Middle frontal gyrus (tissue), 1 donor: ENCODE measurements around the gene CTRL.
"Not testable (repeated sequence)": the region's sequence is repeated elsewhere in the genome, so short reads cannot be mapped to it uniquely, and the experiment has no call there.

ENCODE experiments used
- DNase-seq: peaks from one replicate; pipeline ENCODE4 v3.0.0-alpha.2; 2015; ENCODE audit warnings: low spot score; ENCODE audit errors: extremely low spot score

Gene CTRL

DNA sequence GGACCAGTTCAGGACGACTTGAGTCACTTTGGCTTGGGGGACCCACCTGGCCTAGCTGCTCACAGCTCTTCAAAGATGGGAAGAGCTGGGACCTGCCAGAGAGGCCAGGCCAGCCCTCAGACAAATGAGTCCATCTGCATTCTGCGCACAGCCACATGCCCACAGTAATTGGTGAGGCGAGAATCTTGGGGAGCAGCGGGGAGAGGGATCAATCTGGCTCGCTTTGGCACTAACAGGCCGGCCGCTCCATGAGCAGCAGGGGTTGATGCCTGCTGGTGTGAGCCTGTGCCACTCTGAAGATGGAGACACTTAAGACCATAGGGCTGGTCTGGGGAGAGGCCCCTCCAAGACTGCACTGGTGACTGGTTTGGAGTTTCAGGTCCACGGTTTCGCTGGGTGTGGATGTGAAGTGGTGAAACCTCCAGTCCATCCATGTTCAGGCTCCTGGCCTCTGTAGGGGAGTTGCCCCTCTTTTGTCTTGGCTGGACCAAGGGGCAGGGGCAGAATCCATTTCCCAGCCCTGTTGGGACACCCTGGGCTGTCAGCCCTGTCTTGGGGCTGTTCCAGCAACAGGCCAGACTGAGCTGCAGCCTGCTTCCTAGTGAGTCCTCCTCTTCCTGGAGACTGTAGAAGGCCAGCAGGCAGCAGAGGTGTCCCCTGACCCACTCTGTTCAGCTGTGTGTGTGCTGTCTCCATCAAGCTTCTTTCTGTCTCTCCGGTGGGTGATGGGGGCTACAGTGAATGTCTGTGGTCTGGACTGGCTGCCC is 7.3 kb downstream of the CTRL start:
- no peak for DNase-seq

DNA sequence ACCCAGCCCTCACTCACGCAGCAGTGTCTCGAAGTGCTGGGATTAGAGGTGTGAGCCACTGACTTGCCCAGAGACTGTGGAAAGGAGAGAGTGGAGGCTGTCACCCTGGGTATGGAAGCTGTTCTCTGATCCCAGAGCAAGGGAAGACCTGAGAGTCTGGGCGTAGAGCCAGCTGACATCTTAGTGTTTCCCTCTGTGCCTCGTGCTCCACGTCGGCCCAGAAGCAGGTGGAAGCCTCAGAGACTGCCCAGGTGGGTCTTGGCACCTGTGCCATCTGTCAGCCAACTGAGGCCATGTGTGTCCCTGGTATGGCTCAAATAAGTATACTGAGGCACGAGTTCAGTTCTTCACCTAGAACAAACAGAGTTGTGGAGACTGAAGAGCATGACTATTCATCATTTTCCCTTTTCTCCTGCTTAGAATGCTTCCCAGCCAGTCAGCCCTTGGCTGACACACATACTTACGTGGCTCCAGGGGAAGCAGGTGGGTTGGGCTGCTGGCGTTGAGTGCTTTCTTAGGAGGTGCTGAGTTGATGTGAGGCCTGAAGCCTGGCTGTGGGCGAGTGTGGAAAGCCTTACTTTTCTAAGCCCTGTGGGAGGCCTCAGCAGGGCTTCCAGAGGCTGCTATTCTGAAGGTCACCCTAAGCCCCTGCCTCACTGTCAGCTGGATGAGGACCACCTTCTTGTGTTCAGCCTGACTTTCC is 8.1 kb downstream of the CTRL start:
- no peak for DNase-seq

DNA sequence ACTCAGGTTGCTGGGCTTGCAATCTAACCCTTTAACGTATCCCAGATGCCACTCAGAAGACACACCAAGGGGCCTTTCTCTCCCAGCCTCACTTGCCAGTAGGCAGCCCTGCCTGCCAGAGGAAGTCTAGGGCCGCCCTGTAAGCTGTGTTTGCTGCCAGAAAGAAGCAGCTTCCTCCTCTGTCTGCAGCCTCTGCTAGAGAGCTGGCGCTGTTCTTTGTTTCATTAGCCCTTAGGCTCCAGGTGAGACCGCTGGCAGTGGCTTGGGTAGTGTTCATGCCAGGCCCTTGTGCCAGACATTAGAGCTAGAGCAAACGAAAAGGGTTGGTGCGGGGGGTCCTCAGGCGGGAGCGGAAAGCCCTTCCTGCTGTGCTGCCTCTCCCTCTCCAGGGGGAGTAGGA is 8.9 kb downstream of the CTRL start:
- no peak for DNase-seq

DNA sequence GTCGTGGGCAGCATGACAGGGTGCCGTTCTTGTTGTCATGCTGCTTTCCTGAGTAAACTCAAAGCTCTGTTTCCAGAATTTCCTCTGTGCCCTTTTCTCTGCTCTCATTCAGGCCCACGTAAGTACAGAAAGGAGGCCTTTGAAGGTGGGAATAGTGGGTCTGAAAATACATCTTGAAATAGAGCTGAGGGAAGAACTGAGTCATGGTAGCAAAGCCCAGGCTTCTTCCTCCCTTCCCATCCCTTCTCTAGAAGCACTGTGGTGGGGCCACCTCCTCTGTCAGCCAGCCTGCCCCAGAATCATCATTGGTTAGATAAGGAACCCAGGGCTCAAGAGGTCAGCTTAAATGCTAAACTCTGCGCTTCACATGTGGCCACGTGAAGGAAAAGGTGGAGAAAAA is 9.4 kb downstream of the CTRL start:
- DNase-seq: no peak

DNA sequence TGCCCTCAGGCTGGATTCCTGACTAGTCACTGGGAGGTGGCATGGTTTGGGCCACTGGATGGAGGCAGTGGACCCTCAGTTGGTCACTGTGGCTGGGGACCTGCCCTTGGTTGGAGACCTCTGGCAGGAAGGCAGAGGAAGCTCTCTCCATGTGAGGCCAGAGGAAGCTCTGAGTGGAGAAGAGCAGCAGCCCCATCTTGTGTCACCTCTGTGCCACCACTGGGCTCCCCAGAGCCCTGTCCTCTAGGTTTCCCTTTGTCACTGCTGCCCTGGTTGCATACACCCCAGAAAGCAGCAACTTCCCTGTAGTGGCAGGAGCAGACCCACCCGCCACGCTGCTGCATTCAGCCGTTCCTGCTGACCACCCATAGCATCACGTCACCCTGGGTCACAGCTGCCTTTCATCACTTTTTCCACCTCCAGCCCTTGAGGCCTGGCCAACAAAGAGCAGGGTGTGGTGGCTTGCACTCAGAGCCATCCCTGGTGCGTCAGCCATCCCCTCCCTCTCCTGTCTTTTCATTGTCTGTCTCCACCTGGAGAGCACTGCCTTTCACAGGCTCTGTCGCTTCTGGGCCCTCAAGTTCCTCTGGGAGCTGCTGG is 11.9 kb downstream of the CTRL start:
- DNase-seq: no peak

DNA sequence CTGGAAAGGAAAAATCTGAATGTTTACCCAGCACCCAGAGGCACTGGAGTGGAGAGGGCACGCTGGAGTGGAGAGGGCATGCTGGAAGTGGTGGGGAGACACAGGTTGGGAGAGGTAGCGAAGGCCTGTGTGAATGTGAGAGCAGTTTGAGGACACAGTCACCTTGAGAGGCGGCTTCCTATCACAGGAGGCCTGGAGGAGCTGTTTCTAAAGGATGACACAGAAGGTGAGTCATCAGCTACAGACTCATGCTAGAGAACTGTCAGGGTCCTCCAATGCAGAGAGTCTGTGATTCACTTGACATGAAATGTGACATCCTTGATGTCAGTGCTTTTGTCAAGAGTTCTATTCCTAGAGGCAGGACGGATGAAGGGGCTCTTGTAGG is 13.8 kb downstream of the CTRL start:
- DNase-seq: no peak

DNA sequence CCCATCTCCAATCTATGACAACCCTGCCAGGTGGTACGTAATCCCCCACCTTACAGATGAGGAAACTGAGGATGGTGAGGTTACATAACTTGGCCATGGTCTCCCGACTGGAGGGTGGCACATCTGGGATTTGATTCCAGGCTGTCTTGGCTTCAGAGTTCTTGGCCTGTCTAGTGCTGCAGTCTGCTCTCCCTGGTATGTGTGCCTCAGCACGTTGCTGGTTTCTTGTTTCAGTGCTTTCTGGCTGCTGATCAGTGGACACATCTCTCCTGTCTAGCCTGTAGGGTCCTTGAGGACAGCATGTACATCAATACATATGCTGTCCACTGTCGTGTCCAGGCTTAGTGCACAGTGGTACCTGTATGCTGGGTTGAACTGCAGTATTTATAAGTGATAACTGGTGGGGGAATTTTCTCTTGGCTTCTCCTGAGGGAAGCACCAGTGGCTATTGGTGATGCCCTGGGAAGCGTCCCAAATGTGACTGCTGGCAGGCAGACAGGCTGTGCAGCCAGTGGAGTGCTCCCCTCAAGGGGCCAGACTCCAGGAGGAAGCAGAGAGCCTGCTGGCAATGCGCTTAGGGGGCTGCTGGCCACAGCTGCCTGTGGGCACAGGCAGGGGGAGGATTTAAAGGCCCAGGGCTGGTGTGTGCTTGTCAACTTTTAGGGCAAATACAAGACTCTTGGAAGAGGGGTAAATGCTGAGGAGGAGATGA is 14.4 kb downstream of the CTRL start:
- DNase-seq: no peak

DNA sequence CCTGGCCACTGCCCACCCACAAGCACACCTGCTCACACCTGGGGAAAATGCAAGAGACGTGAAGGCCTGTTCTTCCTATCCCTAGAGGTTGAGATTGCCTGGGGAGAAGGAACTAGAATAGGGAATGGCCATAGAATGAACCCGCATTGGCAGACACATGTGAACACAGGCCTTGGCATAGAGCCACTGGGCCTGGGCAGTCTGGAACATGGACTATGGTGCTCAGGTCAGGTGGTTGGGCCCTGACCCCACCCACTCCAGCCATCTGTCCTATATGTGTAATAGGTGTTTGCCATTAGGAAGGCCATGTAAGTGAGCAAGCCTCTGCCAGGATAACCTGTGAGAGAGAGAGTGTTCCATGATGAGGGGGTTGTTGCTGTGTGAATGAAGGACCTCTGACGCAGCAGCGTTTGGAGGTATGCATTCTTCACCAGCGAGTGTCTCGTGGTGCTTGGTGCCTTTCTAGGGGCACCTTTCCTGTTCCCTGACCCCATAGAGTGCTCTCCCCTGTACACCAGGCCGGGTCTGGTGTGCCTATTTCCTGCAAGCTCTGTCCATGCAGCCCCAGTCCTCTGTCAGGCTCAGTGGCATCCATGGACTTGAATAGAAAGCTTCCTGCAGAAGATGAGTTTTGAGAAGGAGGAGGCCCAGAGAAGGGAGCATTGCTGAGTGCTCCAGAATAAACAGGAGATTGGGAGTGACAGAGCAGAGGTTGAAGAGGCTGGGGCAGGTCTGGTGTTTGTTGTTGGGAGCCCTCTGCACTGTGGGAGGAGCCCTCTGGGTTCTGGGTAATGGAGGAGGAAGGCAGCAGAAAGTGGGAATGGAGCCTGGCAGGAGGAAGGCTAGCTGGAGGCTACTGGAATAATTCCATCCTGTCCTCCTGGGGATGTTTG is 15.6 kb downstream of the CTRL start:
- DNase-seq: no peak

DNA sequence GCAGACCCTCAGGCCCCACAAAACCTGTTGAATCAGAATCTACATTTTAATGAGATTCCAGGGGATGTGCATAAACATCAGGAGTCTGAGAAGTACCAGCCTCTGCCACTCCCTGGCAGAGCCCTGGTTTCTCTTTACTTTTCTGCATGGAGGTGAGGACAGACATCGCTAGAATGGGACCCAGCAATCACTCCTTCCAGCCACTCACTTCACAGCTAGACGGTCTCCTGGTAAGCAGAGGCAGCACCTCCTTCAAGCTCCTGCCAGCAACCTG is 16.2 kb downstream of the CTRL start:
- DNase-seq: not testable (repeated sequence)

DNA sequence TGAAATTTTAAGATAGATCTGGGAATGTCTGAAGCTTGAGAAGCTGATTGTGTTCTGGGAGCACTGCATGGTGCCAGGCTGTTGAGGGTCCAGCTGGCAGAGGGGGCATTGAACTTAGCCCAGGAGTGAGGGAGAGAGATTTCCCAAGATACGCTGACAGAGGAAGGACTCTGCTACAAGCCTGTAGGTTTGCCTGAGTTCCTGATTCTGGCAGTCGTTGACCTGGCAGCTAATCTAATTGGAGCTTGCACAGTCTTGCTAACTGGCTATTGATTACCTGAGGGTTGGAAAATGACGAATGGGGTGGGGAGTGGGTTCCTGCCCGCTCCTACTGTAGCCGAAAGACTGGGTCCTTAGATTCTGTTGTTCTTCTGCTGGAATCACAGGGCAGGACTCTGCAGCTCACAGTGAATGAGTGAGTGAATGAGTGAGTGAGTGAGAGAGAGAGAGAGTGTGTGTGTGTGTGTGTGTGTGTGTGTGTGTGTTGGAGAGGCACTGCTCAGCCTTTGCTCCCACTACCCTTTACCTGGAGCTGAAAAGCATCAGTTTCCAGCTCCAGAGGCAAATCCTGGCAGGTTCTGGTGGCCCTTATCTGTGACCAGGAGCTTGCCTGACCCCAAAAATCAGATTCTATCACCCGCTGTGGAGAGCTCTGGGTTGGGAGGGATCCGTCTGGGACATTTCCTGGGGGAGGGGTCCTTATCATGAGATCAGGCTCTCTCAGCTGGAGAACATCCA is 16.7 kb downstream of the CTRL start:
- no peak for DNase-seq

DNA sequence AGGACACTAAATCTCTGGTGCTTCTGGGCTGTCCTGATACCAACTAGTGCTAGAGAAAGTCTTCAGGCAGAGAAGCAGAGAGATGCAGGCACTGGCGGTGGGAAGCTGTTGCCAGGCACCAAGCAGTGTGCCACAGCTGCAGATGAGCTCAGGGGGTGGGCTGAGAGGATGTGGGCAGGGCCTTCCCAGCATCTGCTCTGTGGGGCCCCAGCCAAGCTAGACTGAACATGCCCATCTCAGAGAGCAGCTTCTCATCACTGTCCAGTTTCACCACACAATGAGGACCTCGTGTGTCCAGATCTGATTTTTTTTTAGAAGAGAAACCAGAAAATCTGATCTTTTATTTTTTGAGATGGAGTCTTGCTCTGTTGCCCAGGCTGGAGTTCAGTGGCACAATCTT is 21.5 kb downstream of the CTRL start:
- DNase-seq: peak; percentile 62

DNA sequence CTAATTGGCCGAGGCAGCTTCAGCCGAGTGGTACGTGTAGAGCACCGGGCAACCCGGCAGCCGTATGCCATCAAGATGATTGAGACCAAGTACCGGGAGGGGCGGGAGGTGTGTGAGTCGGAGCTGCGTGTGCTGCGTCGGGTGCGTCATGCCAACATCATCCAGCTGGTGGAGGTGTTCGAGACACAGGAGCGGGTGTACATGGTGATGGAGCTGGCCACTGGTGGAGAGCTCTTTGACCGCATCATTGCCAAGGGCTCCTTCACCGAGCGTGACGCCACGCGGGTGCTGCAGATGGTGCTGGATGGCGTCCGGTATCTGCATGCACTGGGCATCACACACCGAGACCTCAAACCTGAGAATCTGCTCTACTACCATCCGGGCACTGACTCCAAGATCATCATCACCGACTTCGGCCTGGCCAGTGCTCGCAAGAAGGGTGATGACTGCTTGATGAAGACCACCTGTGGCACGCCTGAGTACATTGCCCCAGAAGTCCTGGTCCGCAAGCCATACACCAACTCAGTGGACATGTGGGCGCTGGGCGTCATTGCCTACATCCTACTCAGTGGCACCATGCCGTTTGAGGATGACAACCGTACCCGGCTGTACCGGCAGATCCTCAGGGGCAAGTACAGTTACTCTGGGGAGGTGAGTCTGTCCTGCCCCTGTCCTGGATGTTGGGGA is 22.5 kb downstream of the CTRL start:
- DNase-seq: no peak

DNA sequence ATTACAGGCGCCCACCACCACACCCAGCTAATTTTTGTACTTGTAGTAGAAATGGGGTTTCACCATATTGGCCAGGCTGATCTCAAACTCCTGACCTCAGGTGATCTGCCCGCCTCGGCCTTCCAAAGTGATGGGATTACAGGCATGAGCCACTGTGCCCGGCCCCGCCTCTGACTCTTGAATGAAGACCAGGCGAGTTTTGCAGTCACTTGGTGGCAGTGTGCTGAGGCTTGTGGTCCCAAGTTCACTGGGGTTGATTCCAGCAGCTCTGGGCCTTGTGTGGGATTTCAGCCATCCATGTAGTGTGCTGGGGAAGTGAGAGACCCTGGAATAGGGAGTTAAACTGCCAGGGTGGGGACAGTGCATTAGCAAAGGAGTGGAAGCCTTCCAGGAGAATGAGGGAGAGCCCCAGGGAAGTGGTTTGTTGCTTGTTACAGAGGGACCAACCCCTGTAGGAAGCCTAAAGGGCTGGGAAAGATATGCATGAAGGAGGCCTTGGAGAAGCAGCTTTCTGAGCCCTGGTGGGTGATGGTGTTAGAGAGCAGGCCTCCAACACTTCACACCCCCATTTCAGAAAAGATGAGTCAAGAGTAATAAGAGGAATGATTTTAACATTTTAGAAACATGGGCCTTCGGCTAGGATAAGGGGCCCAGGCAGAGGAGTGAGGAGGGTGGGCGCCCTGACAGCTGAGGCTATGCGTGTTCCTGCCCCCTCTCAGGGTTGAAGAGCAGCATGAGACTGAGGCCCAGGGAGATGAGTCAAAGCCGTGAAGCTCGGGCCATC is 24.1 kb downstream of the CTRL start:
- DNase-seq: no peak

DNA sequence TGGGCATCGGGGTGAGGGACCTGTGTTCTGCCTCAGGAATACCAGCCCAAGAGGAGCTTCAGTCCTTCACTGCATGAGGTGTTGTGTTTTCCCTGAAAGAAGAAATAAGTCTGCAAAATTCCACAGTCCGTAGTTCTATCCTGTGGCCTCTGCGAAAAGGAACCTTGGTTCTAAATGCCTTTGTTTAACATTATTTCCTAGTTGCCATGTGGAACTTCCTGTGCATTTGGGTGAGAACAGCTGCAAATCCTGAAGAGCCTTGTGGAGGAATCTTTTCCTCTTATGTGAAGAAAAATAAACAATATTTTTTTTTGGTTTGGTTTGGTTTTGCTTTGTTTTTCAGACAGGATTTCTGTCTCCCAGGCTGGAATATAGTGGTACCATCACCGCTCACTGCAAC is 28.8 kb downstream of the CTRL start:
- no peak for DNase-seq

DNA sequence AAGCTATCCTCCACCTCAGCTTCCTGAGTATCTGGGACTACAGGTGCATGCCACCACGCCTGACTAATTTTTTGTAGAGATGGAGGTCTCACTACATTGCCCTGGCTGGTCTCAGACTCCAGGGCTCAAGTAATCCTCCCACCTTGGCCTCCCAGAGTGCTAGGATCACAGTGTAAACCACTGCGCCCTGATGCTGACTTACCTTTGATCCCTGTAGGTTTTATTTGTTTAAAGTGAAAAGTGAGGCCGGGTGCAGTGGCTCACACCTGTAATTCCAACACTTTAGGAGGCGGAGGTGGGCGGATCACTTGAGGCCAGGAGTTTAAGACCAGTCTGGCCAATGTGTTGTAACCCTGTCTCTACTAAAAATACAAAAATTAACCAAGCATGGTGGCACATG is 29.9 kb downstream of the CTRL start:
- DNase-seq: no peak

DNA sequence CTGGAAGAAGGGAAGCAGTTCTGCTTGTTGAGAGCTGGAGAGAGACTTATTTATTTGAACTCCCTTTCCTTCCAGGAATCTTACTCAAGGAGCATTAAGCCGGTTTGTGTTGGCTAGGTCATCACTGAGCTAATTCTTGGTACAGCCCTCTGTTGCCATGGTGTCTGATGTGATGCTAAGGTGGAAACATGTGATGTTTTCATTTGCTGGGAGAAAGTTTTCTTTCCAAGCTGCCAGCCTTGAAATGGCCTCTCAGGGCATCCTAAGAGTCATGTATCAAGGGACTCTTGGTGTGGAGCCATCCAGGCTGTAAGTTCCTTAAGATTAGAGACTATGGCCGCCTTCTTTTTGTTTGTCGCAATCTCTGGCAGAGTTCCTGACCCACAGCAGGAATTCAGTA is 34.4 kb downstream of the CTRL start:
- DNase-seq: no peak

DNA sequence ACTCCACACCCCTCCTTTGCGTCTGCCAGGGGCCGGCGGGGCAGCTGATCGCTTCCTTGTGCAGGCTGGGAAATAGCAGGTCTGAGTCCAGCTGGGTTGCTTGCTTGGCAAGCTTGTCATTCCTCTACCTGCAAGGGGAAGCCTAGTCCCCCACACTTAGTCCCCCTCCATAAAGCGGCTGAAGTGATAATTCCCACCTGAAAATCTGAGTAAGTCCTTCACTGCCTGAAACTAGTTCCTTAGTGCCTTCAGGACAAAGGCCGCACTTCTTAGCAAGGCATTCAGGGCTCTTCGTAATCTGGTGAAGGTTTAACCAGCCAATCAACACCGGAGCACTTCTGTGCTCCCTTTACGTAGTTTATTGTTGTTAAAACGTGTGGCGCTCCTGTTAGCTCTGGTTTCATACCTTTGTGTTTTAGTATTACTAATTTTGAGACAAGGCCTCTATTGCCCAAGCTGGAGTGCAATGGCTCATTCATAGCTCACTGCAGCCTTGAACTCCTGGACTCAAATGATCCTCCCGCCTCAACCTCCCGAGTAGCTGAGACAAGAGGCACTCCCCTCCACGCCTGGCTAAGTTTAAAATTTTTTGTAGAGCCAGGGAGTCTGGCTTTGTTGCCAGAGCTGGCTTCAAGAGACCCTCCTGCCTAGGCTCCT is 37.8 kb downstream of the CTRL start:
- no peak for DNase-seq

DNA sequence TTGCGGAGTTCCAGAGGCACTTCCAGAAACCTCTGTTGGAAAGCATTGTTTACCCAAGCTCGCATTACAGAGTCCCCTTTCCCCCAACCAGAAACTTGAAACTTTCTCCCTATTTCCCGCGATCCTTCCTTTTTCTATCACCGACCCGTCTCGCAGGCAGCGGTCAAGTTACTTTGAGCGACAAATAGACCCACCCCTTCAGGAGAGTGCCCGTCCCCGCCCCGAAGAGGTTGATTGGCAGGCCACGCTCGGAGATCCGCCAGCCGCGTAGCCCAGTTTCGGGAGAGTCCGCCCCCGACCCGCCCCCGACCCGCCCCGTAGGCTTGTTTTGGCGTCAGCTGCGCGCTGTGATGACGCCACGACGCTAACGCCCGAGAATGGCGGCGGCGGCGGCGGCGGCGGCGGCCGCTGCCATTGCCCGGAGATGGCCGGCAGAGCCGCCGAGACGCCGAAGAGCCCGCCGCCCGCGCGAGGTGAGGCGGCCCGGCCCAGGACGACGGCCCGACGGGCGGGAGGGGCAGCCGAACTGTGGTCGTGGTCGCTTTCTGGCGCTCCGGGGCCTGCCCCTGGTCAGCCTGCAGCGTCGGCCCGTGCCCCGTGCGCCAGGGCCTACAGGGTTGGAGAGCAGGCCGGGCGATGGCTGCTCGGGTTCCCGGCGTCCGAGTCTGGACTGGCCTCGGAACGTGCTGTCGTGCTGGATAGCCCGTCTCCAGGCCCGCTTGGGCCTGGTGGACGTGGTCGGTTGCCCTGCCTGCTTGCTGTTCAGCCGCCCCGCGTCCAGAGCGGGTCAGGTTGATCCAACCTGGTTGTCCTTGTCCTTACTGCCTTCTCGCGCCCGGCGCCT is 38.5 kb downstream of the CTRL start, which contains the start of gene PSKH1:
Gene PSKH1 (plus strand): TSS at position 356 of the 844 bp plus-strand sequence. CDS start 15,496 bp downstream, outside the sequence.
- DNase-seq: peak; percentile 87
